ENCODE measurements around the gene PTTG2.

PTTG2 gene

GRCh38 chr4:37960098-37960497 lies at the start of gene PTTG2:
TSS of gene PTTG2 (plus strand) at chr4:37960398. CDS start at chr4:37960435, 37 bp downstream.
- TF ChIP-seq GATA3 (IDR thresholded peaks at IDR 0.05; ENCODE audit: low read depth, low read length) = no peak

GRCh38 chr4:37914539-37914938 lies 45.7 kb upstream of the PTTG2 start:
- TF ChIP-seq GATA2 (IDR thresholded peaks at IDR 0.05; ENCODE audit: low read depth, low read length) (no peak), GATA3 (IDR thresholded peaks at IDR 0.05; ENCODE audit: low read depth, low read length) (no peak)

GRCh38 chr4:37917388-37917787 lies 42.8 kb upstream of the PTTG2 start:
- TF ChIP-seq GATA2 (IDR thresholded peaks at IDR 0.05; ENCODE audit: low read depth, low read length) (no peak), GATA3 (IDR thresholded peaks at IDR 0.05; ENCODE audit: low read depth, low read length) (no peak)

- TF ChIP-seq GATA3 (IDR thresholded peaks at IDR 0.05; ENCODE audit: low read depth, low read length) = no peak
- no peak for TF ChIP-seq GATA2 (IDR thresholded peaks at IDR 0.05; ENCODE audit: low read depth, low read length)
These were observed 41.5 kb upstream of the PTTG2 start for GRCh38 chr4:37918653-37919052.

GRCh38 chr4:37922328-37922727 lies 37.9 kb upstream of the PTTG2 start:
- TF ChIP-seq GATA2 (IDR thresholded peaks at IDR 0.05; ENCODE audit: low read depth, low read length) = no peak
- no peak for TF ChIP-seq GATA3 (IDR thresholded peaks at IDR 0.05; ENCODE audit: low read depth, low read length)

- TF ChIP-seq GATA2 (IDR thresholded peaks at IDR 0.05; ENCODE audit: low read depth, low read length) (no peak), GATA3 (IDR thresholded peaks at IDR 0.05; ENCODE audit: low read depth, low read length) (no peak)
These were observed 35.3 kb upstream of the PTTG2 start for GRCh38 chr4:37924946-37925345.

- TF ChIP-seq GATA3 (IDR thresholded peaks at IDR 0.05; ENCODE audit: low read depth, low read length) (no peak), GATA2 (IDR thresholded peaks at IDR 0.05; ENCODE audit: low read depth, low read length) (no peak)
These were observed 32.8 kb upstream of the PTTG2 start for GRCh38 chr4:37927434-37927833.

- TF ChIP-seq GATA3 (IDR thresholded peaks at IDR 0.05; ENCODE audit: low read depth, low read length) (0 out of 2 replicates have a peak, but pooled peaks have one; percentile 15), GATA2 (IDR thresholded peaks at IDR 0.05; ENCODE audit: low read depth, low read length) (peak; percentile 25; the same call in 1 of the 2 replicates)
These were observed 31.5 kb upstream of the PTTG2 start for GRCh38 chr4:37928426-37929416.

- TF ChIP-seq GATA2 (IDR thresholded peaks at IDR 0.05; ENCODE audit: low read depth, low read length) = no peak
- no peak for TF ChIP-seq GATA3 (IDR thresholded peaks at IDR 0.05; ENCODE audit: low read depth, low read length)
These were observed 26.1 kb upstream of the PTTG2 start for GRCh38 chr4:37934096-37934495.

GRCh38 chr4:37934609-37935008 lies 25.6 kb upstream of the PTTG2 start:
- TF ChIP-seq GATA3 (IDR thresholded peaks at IDR 0.05; ENCODE audit: low read depth, low read length) (no peak), GATA2 (IDR thresholded peaks at IDR 0.05; ENCODE audit: low read depth, low read length) (no peak)

GRCh38 chr4:37935026-37935425 lies 25.2 kb upstream of the PTTG2 start:
- no peak for TF ChIP-seq GATA2 (IDR thresholded peaks at IDR 0.05; ENCODE audit: low read depth, low read length)
- TF ChIP-seq GATA3 (IDR thresholded peaks at IDR 0.05; ENCODE audit: low read depth, low read length) = no peak

GRCh38 chr4:37936889-37937498 lies 23.2 kb upstream of the PTTG2 start:
- no peak for TF ChIP-seq GATA3 (IDR thresholded peaks at IDR 0.05; ENCODE audit: low read depth, low read length)
- no peak for TF ChIP-seq GATA2 (IDR thresholded peaks at IDR 0.05; ENCODE audit: low read depth, low read length)

GRCh38 chr4:37938208-37938607 lies 22.0 kb upstream of the PTTG2 start:
- no peak for TF ChIP-seq GATA3 (IDR thresholded peaks at IDR 0.05; ENCODE audit: low read depth, low read length)

- TF ChIP-seq GATA2 (IDR thresholded peaks at IDR 0.05; ENCODE audit: low read depth, low read length) = no peak
- TF ChIP-seq GATA3 (IDR thresholded peaks at IDR 0.05; ENCODE audit: low read depth, low read length) = no peak
These were observed 13.6 kb upstream of the PTTG2 start for GRCh38 chr4:37946503-37947179.

All from SH-SY5Y (cell line).